MM.1S (cell line): Measurements from ENCODE around the gene CD79A.

Experiments
- DNase-seq: peaks from one replicate; pipeline ENCODE4 v3.0.0-alpha.2; 2015
- H2AFZ ChIP-seq: fragments of 300-600 bp; sonication (generic); 2 replicates; pipeline ENCODE4 v1.6.0; 2016; ENCODE audit warnings: antibody characterized with exemption, low read length
- H3F3A ChIP-seq: fragments of 300-600 bp; sonication (generic); 2 replicates; pipeline ENCODE4 v1.6.1; 2016; ENCODE audit warnings: mild to moderate bottlenecking, antibody characterized with exemption, low read length, moderate library complexity, mixed read lengths; ENCODE audit not compliant: insufficient read depth
- H3K27ac ChIP-seq: fragments of 300-600 bp; sonication (generic); 2 replicates; pipeline ENCODE4 v1.5.1; 2016; ENCODE audit warnings: mild to moderate bottlenecking, low read length
- H3K27me3 ChIP-seq: fragments of 300-600 bp; sonication (generic); replicated peaks from 2 replicates; pipeline ENCODE4 v1.6.0; 2016; ENCODE audit warnings: low read length; ENCODE audit not compliant: insufficient read depth
- H3K36me3 ChIP-seq: fragments of 300-600 bp; sonication (generic); replicated peaks from 2 replicates; pipeline ENCODE4 v1.6.1; 2016; ENCODE audit warnings: mild to moderate bottlenecking, low read length, mixed read lengths; ENCODE audit not compliant: insufficient read depth
- H3K4me1 ChIP-seq: fragments of 300-600 bp; sonication (generic); 2 replicates; pipeline ENCODE4 v1.6.1; 2016; ENCODE audit warnings: low read length, mixed read lengths
- H3K4me2 ChIP-seq: fragments of 300-600 bp; sonication (generic); 2 replicates; pipeline ENCODE4 v1.6.0; 2016; ENCODE audit warnings: low read depth, low read length
- H3K4me3 ChIP-seq: fragments of 300-600 bp; sonication (generic); 2 replicates; pipeline ENCODE4 v1.5.1; 2016; ENCODE audit warnings: low read length, mixed read lengths
- H3K79me2 ChIP-seq: fragments of 300-600 bp; sonication (generic); 2 replicates; pipeline ENCODE4 v1.6.1; 2016; ENCODE audit warnings: mixed run types, low read length, mixed read lengths
- H3K9ac ChIP-seq: fragments of 300-600 bp; sonication (generic); 2 replicates; pipeline ENCODE4 v1.6.1; 2016; ENCODE audit warnings: low read length, mixed read lengths
- H3K9me2 ChIP-seq: fragments of 300-600 bp; sonication (generic); replicated peaks from 2 replicates; pipeline ENCODE4 v1.6.1; 2016; ENCODE audit warnings: mild to moderate bottlenecking, low read length, mixed read lengths; ENCODE audit not compliant: insufficient read depth
- H3K9me3 ChIP-seq: fragments of 300-600 bp; sonication (generic); replicated peaks from 2 replicates; pipeline ENCODE4 v1.6.1; 2016; ENCODE audit warnings: mild to moderate bottlenecking, low read length, mixed read lengths; ENCODE audit not compliant: insufficient read depth
- H4K20me1 ChIP-seq: fragments of 300-600 bp; sonication (generic); 2 replicates; pipeline ENCODE4 v1.6.1; 2016; ENCODE audit warnings: mild to moderate bottlenecking, low read length, moderate library complexity, mixed read lengths; ENCODE audit not compliant: insufficient read depth
- EZH2 ChIP-seq: fragments of 300-600 bp; sonication (generic); optimal IDR thresholded peaks from 2 replicates; pipeline ENCODE3; 2017; ENCODE audit warnings: low read depth, mild to moderate bottlenecking, antibody characterized with exemption, low read length, mixed read lengths
- EZH2phosphoT487 ChIP-seq: fragments of 300-600 bp; sonication (generic); IDR thresholded peaks from 2 replicates; pipeline ENCODE4 v1.6.1; 2018; ENCODE audit warnings: antibody characterized with exemption, low read length
- TF ChIP-seq, protein P1 (sequence below): fragments of 300-600 bp; sonication (generic); IDR thresholded peaks from 2 replicates; pipeline ENCODE4 v1.5.1; 2016; ENCODE audit warnings: antibody characterized with exemption, low read length, mixed read lengths

CD79A gene

GRCh38 chr19:41847351-41848105 is 29.6 kb upstream of the CD79A start:
- DNase-seq = no peak
- no peak overlapping the region for H3K4me2 ChIP-seq
- peaks cover 76% of the 10 kb centered on the region for H3K27me3 ChIP-seq

GRCh38 chr19:41848666-41849065 is 28.4 kb upstream of the CD79A start:
- no peak overlapping the region for H3K9ac ChIP-seq
- H4K20me1 ChIP-seq = no peaks in the 10 kb centered on the region
- H3K27me3 ChIP-seq = peaks cover 76% of the 10 kb centered on the region
- H3K4me3 ChIP-seq = no peak overlapping the region
- no peak overlapping the region for H3K27ac ChIP-seq
- no peaks in the 10 kb centered on the region for H3F3A ChIP-seq
- H3K9me3 ChIP-seq = no peaks in the 10 kb centered on the region
- no peaks in the 10 kb centered on the region for H3K36me3 ChIP-seq
- H3K79me2 ChIP-seq = no peaks in the 10 kb centered on the region
- no peak overlapping the region for H2AFZ ChIP-seq
- H3K4me2 ChIP-seq = no peak overlapping the region
- H3K4me1 ChIP-seq = no peaks in the 10 kb centered on the region
- H3K9me2 ChIP-seq = no peaks in the 10 kb centered on the region
- no peak for TF ChIP-seq EZH2
- TF ChIP-seq, protein P1, sequence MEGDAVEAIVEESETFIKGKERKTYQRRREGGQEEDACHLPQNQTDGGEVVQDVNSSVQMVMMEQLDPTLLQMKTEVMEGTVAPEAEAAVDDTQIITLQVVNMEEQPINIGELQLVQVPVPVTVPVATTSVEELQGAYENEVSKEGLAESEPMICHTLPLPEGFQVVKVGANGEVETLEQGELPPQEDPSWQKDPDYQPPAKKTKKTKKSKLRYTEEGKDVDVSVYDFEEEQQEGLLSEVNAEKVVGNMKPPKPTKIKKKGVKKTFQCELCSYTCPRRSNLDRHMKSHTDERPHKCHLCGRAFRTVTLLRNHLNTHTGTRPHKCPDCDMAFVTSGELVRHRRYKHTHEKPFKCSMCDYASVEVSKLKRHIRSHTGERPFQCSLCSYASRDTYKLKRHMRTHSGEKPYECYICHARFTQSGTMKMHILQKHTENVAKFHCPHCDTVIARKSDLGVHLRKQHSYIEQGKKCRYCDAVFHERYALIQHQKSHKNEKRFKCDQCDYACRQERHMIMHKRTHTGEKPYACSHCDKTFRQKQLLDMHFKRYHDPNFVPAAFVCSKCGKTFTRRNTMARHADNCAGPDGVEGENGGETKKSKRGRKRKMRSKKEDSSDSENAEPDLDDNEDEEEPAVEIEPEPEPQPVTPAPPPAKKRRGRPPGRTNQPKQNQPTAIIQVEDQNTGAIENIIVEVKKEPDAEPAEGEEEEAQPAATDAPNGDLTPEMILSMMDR = no peak
- no peak for TF ChIP-seq EZH2phosphoT487
- DNase-seq = no peak

More at GRCh38 chr19:41847351-41848105, 29.6 kb upstream of the CD79A start:
- TF ChIP-seq EZH2 (no peak), EZH2phosphoT487 (no peak)
- TF ChIP-seq, protein P1 = no peak
- no peaks in the 10 kb centered on the region for H4K20me1 ChIP-seq
- no peaks in the 10 kb centered on the region for H3K9me2 ChIP-seq
- H3K79me2 ChIP-seq = no peaks in the 10 kb centered on the region
- no peak overlapping the region for H2AFZ ChIP-seq
- no peaks in the 10 kb centered on the region for H3F3A ChIP-seq
- H3K9ac ChIP-seq = no peak overlapping the region
- H3K9me3 ChIP-seq = no peaks in the 10 kb centered on the region
- no peak overlapping the region for H3K27ac ChIP-seq
- no peaks in the 10 kb centered on the region for H3K4me1 ChIP-seq
- H3K4me3 ChIP-seq = no peak overlapping the region
- no peaks in the 10 kb centered on the region for H3K36me3 ChIP-seq

GRCh38 chr19:41849067-41849466 is 28.0 kb upstream of the CD79A start:
- H3K36me3 ChIP-seq = no peaks in the 10 kb centered on the region
- H3K27me3 ChIP-seq = peaks cover 76% of the 10 kb centered on the region
- H2AFZ ChIP-seq = no peak overlapping the region
- no peak for DNase-seq
- H3K9ac ChIP-seq = no peak overlapping the region
- no peaks in the 10 kb centered on the region for H3K79me2 ChIP-seq
- TF ChIP-seq, protein P1 = no peak
- no peak for TF ChIP-seq EZH2phosphoT487
- TF ChIP-seq EZH2 = no peak
- no peak overlapping the region for H3K4me2 ChIP-seq
- no peaks in the 10 kb centered on the region for H3K4me1 ChIP-seq
- no peaks in the 10 kb centered on the region for H3K9me3 ChIP-seq
- H3K4me3 ChIP-seq = no peak overlapping the region
- no peaks in the 10 kb centered on the region for H3K9me2 ChIP-seq
- no peaks in the 10 kb centered on the region for H3F3A ChIP-seq
- no peaks in the 10 kb centered on the region for H4K20me1 ChIP-seq
- H3K27ac ChIP-seq = no peak overlapping the region
